Measurements from ENCODE around the gene LENG8. TPM values are rescaled to one million over a fixed set of nuclear protein-coding genes. Genes with fewer than 3 reads are reported as not detected.

The LENG8 gene
- total RNA-seq, 1 donor from 2014 or later, result 57.8 TPM

DNA sequence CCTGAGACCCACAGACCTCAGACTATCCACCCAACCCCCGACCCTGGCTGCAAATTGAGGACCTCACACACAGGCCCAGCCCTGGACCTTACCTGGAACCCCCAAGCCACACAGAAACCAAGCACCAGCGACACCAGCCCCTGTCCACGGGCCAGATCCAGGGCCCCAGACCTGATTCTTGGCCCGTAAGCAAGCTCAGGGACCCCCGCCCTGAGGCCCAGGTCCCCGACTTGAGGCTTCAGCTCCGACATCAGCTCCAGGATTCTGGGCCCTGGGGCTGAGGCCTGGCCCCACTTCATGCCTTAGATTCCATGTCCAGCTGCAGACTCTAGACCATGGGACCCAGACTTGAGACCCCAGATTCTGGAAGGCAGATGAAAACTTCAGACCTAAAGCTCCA lies 27.5 kb upstream of the LENG8 start:
- ATAC-seq (no peak), DNase-seq (ENCODE audit: low spot score) (no peak)

DNA sequence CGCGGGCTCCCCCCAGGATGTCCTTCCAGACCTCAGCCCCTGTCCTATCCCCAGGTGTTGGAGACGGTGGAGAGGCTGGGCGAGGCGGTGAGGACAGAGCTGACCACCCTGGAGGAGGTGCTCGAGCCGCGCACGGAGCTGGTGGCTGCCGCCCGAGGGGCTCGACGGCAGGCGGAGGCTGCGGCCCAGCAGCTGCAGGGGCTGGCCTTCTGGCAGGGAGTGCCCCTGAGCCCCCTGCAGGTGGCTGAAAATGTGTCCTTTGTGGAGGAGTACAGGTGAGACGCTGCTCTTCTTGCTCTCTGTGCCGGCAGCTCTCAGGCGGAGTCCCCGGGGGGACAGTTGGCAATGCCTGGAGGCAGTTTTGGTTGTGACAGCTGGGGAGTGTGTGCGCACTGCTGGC lies 26.9 kb upstream of the LENG8 start:
- no peak for DNase-seq (ENCODE audit: low spot score)
- no peak for ATAC-seq

DNA sequence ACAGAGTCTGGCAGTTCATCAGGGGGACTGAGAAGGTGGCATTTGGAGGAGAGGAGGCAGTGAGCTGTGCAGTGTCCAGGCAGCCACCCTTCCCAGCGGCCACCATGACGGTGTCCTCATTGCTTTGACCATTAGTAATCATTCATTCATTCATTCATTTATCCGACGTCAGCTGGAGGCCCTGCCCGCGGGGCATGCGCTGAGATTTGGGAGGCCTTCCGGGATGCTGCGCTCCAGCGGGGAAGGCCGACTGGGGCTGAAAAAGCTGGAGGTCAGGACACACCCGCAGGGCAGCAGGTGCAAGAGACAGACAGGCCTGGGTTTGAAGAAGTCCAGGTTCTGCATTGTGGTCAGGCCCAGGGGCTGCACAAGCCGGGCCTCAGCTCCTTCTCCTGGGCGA lies 24.8 kb upstream of the LENG8 start:
- no peak for ATAC-seq

DNA sequence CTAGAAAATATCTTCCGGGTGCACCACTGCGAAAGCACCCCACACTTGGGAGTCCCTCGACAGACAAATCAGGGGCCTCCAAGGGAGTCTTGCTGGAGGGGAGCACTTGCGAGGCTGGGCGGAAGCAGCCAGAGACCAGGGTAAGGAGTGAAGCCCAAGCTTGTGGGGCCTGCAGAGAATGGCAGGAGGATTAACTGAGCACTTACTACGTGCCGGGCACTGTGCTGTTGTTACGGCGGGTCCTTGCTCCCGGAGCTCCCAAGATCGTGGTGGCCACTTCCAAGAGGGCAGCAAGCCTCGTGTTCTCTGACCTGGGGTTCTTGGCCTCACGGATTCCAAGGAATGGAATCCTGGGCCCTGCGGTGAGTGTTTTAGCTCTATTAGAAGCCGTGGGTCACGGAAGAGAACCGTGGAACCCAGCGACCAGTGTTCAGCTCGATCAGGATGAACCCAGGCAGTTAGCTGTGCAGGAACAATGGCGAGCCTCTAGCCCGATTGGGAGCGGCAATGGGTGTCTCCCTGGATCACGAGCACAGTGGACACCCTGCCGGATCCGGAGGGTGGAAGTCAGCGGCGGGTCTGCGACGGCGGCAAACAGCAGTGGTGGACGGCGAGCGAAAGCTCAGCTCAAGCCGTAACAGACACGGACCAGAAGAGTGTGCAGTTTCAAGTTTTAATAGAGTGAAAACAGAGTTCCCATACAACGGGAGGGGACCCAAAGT lies 24.2 kb upstream of the LENG8 start:
- no peak for ATAC-seq

More for the DNA sequence above, 24.8 kb upstream of the LENG8 start:
- no peak for DNase-seq (ENCODE audit: low spot score)

DNA sequence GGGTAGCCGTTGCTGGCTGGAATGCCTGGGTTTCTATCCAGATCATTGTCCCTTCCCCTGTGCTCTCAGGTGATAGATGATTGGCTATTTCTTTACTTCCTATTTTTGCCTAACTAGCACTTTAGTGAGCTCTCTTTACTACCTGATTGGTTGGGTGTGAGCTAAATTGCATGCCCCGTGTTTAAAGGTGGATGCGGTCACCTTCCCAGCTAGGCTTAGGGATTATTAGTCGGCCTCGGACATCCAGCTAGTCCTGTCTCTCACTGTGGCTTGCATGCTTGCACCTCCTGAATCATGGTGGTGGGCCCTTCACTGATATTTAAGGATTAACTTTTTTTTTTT lies 23.6 kb upstream of the LENG8 start:
- ATAC-seq (no peak), DNase-seq (ENCODE audit: low spot score) (no peak)

More for the DNA sequence above, 24.2 kb upstream of the LENG8 start:
- no peak for DNase-seq (ENCODE audit: low spot score)

DNA sequence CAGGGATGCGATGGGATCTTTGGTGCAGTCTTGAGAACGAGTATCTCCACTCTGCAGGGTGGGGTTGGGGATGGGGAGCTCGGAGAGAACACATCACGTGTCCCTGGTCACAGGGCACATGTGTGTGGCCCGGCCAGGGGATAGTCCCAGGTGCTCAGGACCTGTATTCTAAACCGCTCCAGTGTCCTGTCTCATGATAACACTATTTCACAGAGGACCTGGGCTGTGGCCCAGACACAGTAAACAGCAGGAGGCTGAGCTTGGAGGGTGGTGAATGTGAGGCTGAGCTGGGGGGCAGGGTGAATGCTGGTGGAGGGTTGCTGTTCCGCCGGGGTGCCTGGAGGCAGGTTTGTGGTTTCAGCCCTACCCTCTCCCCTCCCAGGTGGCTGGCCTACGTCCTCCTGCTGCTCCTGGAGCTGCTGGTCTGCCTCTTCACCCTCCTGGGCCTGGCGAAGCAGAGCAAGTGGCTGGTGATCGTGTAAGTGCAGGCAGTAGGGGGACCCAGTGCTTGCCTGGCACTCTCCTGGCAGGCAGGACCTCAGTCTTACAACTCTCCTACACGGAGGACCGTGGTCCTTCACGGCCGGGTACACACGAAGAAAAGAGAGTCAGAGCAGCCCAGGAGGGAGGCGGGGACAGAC lies 22.6 kb upstream of the LENG8 start:
- no peak for DNase-seq (ENCODE audit: low spot score)
- no peak for ATAC-seq

DNA sequence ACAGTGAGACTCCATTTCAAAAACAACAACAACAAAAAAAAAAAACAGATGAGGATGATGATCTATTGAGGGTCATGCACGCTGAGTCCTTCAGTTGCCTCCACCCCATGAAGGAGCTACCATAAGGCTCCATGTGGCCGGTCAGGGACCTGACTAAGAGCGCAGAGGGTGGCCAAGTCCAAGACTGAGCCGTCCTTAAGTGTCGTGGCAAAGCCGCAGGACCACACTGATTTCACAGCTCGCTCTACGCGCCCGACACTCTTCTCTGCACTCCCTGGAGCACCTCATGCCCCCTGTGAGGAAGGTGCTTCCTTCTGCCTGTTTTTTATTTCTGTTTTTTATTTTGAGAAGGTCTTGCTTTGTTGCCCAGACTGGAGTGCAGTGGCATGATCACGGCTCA lies 21.4 kb upstream of the LENG8 start:
- ATAC-seq, result no peak

DNA sequence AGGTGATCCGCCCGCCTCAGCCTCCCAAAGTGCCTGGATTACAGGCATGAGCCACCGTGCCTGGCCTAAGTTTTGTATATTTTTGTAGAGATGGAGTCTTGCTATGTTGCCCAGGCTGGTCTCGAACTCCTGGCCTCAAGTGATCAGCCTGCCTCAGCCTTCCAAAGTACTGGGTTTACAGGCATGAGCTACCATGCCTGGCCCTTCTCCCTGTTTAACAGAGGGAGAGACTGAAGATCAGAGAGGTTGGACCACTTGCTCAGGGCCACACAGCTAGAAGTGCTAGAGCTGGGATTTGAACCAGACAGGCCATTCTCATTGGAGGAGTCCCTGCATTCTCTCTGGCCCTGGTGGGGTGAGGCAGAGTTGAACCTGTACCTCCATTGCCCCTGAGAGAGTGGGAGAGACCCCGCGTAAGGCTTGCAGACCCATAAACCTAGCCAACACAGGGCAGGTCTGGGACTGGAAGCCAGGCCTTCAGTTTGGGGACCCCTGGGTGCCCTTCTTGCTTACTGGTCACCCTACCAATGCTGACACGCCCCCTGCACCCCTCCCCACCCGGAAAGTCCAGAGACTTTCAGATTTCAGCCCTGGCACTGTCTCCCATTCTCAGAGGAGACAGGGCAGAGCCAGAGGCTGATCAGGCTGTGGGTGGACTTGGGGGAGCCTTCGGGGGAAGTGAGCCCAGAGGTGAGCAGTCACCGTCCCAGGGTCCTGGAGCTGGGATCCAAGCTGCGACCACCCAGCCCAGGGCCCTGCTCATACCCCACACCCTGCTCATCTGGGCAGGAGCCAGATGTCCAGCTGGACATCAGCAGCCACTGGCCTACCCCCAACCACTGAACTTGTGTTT lies 20.4 kb upstream of the LENG8 start:
- DNase-seq (ENCODE audit: low spot score) (no peak), ATAC-seq (no peak)

More for the DNA sequence above, 21.4 kb upstream of the LENG8 start:
- no peak for DNase-seq (ENCODE audit: low spot score)

DNA sequence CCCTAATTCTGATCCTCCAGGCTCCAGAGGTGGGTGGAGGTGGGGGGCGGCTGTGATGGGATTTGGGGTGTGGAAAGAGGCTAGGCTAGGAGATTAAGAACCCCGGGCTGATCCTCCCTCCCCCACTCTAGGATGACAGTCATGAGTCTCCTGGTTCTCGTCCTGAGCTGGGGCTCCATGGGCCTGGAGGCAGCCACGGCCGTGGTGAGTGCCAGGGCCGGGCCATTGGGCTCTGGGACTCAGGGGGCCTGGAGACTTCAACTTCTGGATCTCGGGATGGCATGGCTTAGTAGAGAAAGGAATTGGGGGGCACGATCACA lies 19.9 kb upstream of the LENG8 start:
- ATAC-seq (no peak), DNase-seq (ENCODE audit: low spot score) (no peak)

DNA sequence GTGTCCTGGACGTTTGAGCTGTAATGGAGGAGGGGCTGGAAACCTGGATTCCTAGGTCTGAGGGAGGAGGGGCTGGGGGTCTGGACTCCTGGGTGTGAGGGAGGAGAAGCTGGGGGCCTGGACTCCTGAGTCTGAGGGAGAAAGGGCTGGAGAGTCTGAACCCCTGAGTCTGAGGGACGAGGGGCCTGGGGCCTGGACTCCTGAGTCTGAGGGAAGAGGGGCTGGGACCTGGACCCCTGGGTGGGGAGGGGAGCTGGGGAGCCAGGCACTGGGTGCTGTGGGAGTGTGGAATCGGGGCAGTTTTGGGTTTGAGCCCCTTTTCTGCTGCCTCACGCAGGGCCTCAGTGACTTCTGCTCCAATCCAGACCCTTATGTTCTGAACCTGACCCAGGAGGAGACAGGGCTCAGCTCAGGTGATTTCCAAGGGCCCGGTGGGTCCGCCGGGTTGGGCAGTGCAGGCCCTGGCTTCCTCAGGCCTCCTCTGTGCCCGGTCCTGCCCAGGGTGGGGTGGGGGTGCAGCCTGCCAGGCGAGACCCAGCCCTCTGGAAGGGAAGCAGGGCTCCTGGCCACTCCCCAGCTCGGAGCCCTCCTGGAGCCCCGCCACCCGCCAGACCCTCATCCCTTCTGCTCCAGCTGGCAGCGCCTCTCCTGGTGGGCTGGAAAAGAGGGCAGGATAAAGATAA lies 19.3 kb upstream of the LENG8 start:
- DNase-seq (ENCODE audit: low spot score), result no peak
- no peak for ATAC-seq

DNA sequence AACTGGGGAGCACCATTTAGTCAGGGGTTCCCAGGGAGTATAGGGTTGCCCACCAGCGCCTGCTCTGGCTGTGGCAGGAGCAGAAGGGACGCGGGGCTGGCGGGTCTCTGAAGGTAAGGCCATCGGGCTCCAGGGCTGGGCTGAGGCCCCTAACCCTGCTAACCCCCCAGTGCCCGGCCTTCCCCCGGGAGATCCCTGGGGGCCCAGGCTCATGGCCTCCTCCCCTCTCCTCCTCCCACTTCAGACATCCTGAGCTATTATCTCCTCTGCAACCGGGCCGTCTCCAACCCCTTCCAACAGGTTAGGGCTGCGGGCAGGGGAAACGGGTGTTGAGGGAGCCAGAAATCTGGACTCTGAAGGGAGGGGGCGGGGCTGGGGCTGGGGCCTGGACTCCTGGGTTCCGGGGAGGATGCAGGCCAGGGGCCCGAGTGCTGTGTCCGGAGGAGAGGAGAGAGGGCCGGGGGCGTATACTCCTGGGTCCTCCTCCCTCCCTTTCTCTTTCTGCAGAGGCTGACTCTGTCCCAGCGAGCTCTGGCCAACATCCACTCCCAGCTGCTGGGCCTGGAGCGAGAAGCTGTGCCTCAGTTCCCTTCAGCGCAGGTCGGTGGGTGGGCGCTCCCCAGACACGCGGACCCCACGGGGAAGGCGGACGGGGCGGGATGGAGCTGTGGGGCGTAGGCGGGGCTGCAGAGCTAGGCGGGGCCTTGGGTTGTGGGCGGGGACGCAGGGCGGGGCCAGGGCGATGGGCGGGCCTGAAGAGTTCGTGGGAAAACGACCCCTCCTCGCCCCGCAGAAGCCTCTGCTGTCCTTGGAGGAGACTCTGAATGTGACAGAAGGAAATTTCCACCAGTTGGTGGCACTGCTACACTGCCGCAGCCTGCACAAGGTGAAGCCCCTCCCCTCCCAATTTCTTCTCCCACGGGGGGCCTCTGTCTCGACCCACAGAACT lies 18.4 kb upstream of the LENG8 start:
- DNase-seq (ENCODE audit: low spot score) (no peak), ATAC-seq (peak; percentile 54)

DNA sequence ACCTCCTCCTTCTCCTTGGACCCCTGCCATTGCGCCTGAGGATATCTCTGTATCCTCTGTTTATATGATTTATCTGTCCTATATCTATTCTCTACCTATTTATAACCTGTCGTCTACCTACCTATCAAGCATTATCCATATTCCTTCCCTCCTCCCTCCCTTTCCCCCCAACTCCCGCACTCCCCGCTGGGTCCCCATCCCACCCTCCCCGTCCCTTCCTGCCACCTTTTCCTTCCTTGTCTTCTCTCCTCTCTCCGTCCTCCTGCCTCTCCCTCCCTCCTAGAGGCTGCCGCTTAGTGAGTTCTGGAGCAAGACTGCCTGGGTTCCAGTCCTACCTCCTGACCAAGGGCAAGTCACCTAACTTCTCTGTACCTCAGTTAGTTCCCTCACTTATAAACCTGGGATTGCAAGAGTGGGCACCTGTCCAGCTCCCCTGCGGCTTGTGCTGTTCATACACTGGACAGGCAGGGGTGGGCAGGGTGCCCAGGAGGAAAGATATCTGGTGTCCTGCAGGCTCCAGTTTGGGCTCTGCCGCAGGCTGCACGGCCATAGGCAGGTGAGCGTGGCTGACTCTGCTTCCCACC lies 17.7 kb upstream of the LENG8 start:
- peak; percentile 71 for ATAC-seq

DNA sequence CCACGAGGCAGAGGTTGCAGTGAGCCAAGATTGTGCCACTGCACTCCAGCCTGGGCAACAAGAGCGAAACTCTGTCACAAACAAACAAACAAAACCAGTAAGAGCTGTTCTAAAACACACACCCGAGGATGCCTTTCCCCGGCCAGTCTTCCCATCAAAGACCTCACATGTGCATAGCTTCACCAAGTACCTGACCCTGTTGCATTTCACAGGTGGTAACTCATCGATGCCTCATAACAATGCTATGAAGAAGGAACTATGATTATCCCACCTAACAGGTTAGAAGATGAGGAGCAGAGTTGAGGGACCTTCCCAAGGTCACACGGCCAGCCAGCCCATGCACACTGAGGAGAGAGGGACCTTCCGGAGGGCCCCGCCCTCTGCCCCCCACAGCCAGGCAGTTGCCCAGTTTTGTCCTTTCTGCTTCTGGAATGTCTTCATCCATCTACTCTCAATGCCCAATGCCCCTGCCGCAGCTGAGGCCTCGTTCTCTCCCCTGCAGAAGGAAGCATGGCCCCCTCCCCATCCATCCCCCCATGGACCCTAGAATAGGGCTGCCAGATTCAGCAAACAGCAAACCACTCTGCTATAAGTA lies 16.8 kb upstream of the LENG8 start:
- no peak for ATAC-seq
- no peak for DNase-seq (ENCODE audit: low spot score)

More for the DNA sequence above, 17.7 kb upstream of the LENG8 start:
- DNase-seq (ENCODE audit: low spot score), result peak; percentile 79

DNA sequence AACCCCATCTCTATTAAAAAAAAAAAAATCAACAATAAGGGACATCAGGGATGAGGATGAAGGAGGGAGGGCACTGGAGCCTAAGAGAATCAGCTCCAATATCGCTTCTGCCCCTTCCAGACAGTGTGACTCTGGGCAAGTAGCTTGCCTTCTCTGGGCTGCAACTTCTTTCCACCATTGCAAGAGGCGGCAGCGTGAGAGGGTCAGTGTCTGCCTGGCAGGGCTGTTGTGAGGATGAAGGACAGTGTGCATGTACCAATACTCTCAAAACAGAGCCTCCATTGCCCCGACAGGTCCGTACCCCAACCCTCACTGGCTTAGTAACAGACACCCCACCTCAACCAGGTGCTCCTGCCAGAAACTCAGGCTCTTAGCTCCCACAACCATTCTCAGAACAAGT lies 15.3 kb upstream of the LENG8 start:
- ATAC-seq (no peak), DNase-seq (ENCODE audit: low spot score) (no peak)

DNA sequence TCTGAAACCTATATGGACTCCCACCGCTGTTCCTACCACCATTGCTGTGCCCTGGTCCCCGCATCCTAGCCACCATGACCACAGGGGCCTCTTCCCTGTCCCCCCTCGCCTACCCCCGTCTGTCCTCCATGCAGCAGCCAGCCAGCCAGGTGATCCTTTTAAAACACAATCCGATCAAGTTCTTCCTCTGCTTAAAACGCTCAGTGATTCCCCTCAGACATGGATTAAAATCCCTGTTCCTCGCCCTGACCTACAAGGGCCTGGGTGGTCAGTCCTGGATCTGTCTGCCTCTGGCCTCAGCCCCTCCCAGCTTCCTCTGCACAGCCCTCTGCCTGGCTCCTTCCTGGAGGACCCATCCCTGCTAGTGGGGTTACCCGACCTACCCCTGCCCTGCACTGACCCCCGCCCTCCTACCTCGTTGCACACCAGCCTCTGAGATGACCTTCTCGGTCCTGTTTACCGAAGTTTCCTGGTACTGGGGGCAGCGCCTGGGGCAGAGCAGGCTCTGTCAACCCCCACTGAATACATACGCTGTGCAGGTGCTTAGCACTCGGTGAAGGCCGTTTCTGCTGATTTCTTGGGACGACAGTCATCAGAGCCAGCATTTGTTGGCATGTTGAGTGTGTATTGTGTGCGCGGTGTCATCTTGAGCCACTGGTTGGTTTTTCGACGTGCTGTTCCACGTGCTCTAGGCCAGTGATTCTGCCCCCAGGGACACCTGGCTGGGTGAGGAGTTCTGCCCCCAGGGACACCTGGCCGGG lies 14.7 kb upstream of the LENG8 start:
- no peak for DNase-seq (ENCODE audit: low spot score)
- ATAC-seq, result no peak

DNA sequence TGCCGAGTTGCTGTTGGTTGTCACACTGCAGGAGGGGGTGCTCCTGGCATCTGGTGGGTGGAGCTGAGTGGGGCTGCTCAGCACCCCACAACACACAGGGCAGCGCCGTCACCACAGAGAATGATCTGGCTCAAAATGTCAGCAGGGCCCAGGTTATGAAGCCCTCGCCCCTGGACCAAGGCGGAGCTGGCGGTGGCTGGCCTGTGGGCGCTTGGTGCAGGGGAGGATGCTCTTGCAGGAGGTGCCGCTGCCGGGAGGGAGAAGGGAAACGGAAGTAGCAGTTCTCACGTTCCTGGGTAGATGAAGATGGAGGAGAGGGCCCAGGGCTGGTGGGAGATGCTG lies 14.2 kb upstream of the LENG8 start:
- no peak for ATAC-seq
- DNase-seq (ENCODE audit: low spot score), result no peak

DNA sequence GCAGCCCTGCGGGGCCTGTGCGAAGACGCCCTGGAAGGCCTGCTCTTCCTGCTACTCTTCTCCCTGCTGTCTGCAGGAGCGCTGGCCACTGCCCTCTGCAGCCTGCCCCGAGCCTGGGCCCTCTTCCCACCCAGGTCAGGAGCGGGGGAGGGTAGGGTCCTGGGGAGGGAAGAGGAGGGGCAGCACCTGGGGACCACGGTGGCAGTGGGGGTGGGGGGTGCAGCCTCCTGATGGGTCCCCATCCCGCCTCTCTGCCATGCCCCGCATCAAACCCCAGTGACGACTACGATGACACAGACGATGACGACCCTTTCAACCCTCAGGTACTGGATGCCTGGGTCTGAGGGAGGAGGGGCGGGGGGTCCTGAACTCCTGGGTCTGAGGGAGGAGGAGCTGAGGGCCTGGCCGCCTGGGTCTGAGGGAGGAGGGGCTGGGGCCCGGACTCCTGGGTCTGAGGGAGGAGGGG lies 13.4 kb upstream of the LENG8 start:
- ATAC-seq (no peak), DNase-seq (ENCODE audit: low spot score) (no peak)

DNA sequence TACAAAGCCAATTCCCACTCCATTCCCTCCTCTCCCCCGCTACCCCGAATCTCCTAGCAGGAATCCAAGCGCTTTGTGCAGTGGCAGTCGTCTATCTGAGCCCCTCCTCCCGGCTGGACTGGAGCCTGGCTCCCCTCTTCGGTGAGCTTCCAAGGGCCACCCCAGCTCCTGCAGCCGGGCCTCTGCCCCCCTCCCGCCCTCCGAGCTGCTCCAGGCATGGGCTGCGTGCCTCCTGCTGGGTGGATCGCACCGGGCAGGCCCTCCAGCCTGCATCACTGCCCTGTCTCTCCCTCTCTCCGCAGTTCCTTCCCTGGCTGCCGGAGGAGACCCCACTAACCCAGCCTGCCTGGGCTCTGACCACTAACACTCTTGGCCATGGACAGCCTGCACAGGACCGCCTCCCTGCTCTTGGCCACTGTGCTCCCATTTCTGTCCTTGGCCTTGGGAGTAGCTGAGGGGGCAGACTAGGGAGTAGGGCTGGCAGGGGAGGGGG lies 12.9 kb upstream of the LENG8 start:
- no peak for ATAC-seq
- DNase-seq (ENCODE audit: low spot score), result no peak

All from left lobe of liver (tissue), 2 donors.